GM19438 (cell line): ENCODE results near the gene ZNF615.
A peak's percentile ranks its signal among the peaks of the same experiment; 100 is the strongest.
"Not testable (repeated sequence)": the region's sequence is repeated elsewhere in the genome, so short reads cannot be mapped to it uniquely, and the experiment has no call there.

Experiments used
- ATAC-seq: cut with Tn5 transposase; IDR thresholded peaks from one replicate; pipeline ENCODE4 v1.9.1; 2021; ENCODE audit warnings: low read depth; ENCODE audit not compliant: unreplicated experiment

The ZNF615 gene

DNA sequence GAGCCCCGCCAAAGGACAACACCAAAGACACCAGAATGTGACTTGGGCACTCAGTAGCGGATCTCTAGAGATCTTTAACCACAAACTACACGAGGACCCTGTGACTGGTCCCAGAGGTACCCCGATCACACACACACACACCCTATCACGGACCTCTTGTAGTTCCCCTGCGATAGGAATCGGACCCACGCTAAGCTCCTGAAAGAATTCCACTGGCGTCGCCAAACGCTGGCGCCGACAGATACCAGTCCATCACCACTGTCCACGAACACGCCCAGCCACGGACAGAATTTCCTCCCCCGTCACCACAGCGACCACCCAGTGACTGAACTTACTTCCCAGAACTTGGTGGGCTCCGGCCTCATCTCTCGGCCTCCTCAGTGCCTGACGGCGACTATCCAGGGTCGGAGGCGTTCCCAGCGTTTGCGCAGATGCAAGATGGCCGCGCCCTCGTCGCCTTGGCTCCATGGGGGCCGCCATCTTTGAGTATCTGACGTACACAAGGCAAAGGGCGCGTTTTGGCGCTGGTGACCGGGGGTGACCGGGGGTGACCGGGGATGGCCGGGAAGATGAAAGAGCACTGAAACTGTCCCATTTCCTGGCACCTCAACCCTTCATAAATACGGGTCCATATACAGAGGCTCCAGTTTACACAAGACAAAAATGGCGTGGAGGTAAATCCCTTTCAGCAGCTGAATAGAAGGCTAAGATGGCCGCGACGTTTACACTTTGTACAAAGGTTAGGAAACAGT, at the start of gene ZNF615:
Gene ZNF615, minus strand, starts transcription at position 406 of the 752 bp plus-strand sequence. CDS start 4,500 bp downstream, outside the sequence.
- peak; percentile 75 for ATAC-seq

DNA sequence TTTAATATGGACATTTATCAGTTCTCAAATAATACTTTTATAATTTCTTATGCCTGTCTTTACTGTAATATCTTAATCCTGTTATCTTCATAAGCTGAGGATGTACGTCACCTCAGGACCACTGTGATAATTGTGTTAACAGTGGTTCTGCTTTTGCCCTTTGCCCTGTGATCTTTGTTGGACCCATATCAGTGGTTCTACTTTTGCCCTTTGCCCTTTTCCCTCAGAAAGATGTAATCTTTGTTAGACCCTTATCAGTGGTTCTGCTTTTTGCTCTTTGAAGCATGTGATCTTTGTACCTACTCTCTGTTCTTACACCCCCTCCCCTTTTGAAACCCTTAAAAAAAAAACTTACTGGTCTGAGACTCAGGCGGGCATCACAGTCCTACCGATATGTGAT, 48.5 kb upstream of the ZNF615 start:
- not testable (repeated sequence) for ATAC-seq

DNA sequence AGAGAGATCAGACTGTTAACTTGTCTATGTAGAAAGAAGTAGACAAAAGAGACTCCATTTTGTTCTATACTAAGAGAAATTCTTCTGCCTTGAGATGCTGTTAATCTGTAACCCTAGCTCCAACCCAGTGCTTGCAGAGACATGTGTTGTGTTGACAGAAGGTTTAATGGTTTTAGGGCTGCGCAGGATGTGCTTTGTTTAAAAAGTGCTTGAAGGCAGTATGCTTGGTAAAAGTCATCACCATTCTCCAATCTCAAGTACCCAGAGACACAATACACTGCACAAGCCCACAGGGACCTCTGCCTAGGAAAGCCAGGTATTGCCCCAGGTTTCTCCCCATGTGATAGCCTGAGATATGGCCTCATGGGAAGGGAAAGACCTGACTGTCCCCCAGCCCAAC, 43.7 kb upstream of the ZNF615 start:
- not testable (repeated sequence) for ATAC-seq

GRCh38 chr19:52048555-52049501, 40.8 kb upstream of the ZNF615 start, which contains the start of gene ZNF432:
Gene ZNF432 (minus strand): TSS chr19:52048838. CDS start chr19:52046868, 1,970 bp downstream.
- peak; percentile 89 for ATAC-seq

GRCh38 chr19:52039169-52039568, 31.2 kb upstream of the ZNF615 start:
- no peak for ATAC-seq

GRCh38 chr19:52034051-52034728, 26.2 kb upstream of the ZNF615 start:
- ATAC-seq: no peak

GRCh38 chr19:52028780-52029123, 20.7 kb upstream of the ZNF615 start:
- peak; percentile 9 for ATAC-seq

DNA sequence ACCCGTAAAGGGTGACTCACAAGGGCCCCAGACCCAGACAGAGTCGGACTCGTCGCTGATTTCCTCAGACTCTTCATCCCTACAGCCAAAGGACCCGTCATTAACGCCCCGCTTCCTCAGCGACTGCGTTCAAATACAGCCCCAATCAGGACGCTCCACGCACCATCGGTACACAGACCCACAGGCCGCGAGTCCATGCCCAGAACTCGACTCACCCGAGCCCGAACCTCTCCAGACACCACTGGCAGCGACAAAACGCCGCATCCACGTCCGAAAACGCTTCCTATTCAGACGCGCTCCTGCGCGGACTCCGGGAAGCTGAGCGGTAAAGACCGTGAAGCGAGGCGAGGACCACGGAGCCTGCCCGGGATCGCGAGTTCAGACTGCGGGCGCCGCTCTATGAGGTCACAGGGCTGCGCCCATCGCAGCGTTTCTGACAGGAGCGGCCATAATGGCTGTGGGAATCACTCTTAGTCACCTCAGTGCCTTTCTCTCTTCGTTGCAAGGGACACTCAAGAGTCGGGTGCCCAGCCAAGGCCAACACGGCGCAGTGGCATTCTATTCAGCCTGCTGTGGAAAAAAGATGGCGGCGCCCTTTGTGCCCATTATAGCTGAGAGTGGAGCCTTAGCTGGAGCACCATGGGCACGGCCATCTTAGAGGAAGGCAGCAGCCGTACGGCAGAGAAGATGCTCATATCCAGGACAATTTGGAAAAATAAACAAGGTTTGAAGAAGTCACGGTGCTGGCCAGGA, 20.2 kb upstream of the ZNF615 start, which contains the start of gene ZNF614:
Gene ZNF614, minus strand, starts transcription at position 353 of the 753 bp plus-strand sequence. CDS start 2,634 bp downstream, outside the sequence.
- peak; percentile 84 for ATAC-seq

DNA sequence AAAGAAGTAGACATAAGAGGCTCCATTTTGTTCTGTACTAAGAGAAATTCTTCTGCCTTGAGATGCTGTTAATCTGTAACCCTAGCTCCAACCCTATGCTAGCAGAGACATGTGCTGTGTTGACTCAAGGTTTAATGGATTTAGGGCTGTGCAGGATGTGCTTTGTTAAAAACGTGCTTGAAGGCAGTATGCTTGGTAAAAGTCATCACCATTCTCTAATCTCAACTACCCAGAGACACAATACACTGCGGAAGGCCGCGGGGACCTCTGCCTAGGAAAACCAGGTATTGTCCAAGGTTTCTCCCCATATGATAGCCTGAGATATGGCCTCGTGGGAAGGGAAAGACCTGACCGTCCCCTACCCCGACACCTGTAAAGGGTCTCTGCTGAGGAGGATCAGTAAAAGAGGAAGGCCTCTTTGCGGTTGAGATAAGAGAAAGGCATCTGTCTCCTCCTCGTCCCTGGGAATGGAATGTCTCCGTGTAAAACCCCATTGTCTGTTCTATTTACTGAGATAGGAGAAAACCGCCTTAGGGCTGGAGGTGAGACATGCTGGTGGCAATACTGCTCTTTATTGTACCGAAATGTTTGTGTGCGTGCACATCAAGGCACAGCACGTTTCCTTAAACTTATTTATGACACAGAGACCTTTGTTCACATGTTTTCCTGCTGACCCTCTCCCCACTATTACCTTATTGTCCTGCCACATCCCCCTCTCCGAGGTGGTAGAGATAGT, 18.4 kb upstream of the ZNF615 start:
- not testable (repeated sequence) for ATAC-seq

GRCh38 chr19:52024478-52024877, 16.5 kb upstream of the ZNF615 start:
- ATAC-seq: not testable (repeated sequence)

DNA sequence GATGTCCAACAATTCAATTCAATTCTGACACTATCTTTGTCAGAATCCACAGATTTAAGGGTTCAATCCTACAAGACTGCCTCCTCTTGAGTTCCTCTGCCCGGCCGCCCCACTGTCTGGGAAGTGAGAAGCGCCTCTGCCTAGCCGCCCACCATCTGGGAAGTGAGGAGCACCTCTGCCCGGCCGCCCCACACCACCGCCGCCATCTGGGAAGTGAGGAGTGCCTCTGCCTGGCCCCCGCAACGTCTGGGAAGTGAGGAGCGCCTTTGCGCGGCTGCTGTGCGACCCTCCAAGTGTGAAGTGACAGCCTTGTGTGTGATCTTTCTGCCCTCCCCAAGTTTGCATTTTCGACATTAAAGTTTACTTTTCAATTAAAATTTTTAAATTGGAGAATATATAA, 14.2 kb upstream of the ZNF615 start:
- no peak for ATAC-seq

- ATAC-seq: no peak
Observed at GRCh38 chr19:52020506-52020905, 12.5 kb upstream of the ZNF615 start.

- no peak for ATAC-seq
Observed at GRCh38 chr19:52010674-52011073, 2.7 kb upstream of the ZNF615 start.

GRCh38 chr19:52007451-52007805, 583 bp downstream of the ZNF615 start:
- ATAC-seq: no peak

DNA sequence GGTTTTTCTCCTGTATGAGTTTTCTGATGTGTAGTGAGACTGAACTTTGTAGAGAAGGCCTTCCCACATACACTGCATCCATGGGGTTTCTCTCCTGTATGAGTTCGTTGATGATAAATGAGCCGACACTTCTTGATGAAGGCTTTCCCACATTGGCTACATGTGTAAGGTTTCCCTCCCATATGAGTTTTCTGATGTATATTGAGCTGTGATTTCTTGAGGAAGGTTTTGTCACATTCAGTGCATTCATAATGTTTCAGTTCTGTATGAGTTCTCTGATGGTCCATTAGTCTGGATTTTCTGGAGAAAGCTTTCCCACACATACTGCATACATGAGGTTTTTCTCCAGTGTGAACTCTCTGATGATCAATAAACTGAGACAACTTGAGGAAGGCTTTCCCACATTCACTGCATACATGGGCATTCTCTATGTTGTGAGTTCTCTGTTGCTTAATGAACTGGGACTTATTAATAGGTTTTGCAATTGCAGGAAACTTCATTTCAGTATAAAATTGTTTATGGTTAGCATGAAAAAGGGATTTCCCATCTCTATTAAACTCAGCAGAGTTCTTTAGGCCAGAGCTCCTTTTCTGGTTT, 13.9 kb downstream of the ZNF615 start:
- ATAC-seq: no peak

GRCh38 chr19:51993422-51993821, 14.6 kb downstream of the ZNF615 start:
- no peak for ATAC-seq

- ATAC-seq: peak; percentile 70
Observed at GRCh38 chr19:51986309-51987291, 21.4 kb downstream of the ZNF615 start, which contains the start of gene ZNF350. Gene ZNF350 (minus strand): TSS chr19:51986840. CDS start chr19:51974360, 12,480 bp downstream.

GRCh38 chr19:51983361-51983760, 24.6 kb downstream of the ZNF615 start:
- no peak for ATAC-seq
